Activated CD4-positive, alpha-beta T cell treated with anti-CD3 and anti-CD28 coated beads, Interleukin-2, Interleukin-6, amounts not matched to agents 100 ng/mL and 50 ng/mL, durations not matched to agents 16 hours and 8 hours (primary cell): Measurements from ENCODE around the gene ZBTB7C.
A peak's percentile ranks its signal among the peaks of the same experiment; 100 is the strongest.

Source experiments
- DNase-seq: peaks from one replicate; pipeline ENCODE4 v3.0.0-alpha.2; 2020

Gene ZBTB7C

GRCh38 chr18:48387300-48387699 lies 21.9 kb downstream of the ZBTB7C start:
- no peak for DNase-seq

GRCh38 chr18:48385596-48385995 lies 23.6 kb downstream of the ZBTB7C start:
- peak; percentile 4 for DNase-seq

GRCh38 chr18:48376934-48377333 lies 32.2 kb downstream of the ZBTB7C start:
- no peak for DNase-seq

GRCh38 chr18:48376406-48376805 lies 32.8 kb downstream of the ZBTB7C start:
- no peak for DNase-seq

- no peak for DNase-seq
These were observed 33.9 kb downstream of the ZBTB7C start for GRCh38 chr18:48375150-48375800.

DNA sequence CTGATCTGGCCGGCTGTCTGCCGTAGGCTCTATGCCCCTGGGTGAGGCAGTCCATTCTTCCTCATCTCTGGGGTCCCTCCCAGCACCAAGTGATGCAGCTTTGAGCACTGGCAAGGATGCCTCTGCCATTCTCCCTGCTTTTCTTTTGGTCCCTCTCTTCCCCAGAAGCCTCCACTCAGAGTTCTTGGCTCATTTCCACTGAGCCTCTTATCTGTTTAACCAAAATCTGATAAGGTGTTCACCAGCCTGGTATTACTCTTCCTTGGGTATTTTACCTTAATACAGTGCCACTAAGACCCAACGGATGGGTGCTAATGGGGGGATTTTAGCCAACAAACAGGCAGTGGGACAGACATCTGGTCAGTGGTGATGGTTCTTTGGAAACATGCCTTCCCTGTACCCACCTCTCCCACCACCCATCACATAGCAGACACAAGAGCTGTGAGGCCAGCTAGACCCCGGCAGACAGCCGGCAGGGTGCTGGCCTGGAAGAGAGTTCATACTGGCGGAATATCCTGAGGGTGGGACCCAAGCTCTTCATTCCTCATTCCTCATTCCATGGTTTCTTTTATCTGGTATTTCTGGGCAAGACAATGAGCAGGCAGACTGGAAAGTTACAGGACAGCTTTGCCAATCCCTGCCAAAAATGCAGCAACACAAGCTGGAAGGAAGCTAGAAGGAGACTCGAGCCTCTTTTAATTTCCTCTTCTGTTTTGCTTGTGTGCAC lies 34.6 kb downstream of the ZBTB7C start:
- no peak for DNase-seq

- no peak for DNase-seq
These were observed 37.2 kb downstream of the ZBTB7C start for GRCh38 chr18:48371854-48372602.

DNA sequence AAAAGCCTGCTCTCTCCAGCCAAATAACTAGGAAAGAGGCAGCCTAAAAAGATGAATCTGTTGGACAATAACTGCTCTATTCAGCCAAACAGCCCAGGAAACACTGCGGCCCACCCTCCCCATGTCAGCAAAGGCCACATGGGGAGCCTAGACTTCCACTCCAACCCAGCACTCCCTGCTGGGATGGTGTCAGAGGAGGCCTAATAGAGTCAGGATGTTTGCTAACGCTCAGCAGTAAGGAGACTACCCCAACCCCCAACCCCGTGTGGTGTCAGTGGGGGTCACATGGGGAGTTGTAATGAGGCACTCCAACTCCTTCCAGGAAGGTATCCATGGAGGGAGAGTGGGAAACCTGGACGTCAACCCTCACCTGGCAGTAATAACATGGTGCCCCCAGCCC lies 41.6 kb downstream of the ZBTB7C start:
- DNase-seq = no peak

GRCh38 chr18:48365965-48366364 lies 43.2 kb downstream of the ZBTB7C start:
- no peak for DNase-seq

DNA sequence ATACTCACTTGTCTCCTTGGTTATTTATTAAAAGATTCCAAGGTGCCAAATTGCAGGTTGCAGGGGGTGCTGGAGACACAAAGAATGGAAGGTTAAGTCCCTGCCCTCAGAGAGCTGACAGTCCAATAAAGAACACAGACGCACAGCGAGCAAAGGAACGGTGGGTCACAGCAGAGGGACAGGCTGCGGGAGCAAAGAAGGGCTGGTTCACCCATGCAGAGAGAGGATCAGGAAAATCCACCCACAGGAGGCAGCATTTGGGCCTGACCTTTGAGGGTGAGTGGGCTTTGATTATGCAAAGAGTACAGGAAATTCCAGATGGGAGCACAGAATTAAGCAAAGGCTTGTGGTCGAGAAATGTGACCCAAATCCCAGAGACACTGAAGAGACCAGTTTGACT lies 45.0 kb downstream of the ZBTB7C start:
- DNase-seq = no peak

- DNase-seq = no peak
These were observed 46.0 kb downstream of the ZBTB7C start for GRCh38 chr18:48363175-48363574.

DNA sequence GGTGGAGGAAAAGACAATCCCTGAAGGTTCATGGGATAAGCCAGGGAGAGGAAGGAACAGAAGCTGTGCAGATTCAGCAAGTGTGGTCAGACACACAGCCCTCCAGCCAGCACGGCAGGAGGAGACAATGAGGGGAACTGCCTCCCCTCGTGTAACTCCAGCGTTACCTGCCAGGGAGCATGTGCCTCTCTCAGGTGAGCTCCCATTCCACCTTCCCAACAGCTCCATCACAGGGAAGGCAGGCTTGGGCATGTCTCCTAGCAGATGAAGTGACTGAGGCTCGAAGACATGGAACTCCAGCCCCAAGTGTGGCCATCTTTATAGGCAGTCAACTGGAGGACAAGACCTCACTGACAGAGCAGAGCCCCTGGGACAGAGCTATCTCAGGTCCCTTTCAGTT lies 47.4 kb downstream of the ZBTB7C start:
- DNase-seq = no peak

GRCh38 chr18:48360376-48361021 lies 48.7 kb downstream of the ZBTB7C start:
- no peak for DNase-seq

- no peak for DNase-seq
These were observed 49.6 kb downstream of the ZBTB7C start for GRCh38 chr18:48359626-48360025.

DNA sequence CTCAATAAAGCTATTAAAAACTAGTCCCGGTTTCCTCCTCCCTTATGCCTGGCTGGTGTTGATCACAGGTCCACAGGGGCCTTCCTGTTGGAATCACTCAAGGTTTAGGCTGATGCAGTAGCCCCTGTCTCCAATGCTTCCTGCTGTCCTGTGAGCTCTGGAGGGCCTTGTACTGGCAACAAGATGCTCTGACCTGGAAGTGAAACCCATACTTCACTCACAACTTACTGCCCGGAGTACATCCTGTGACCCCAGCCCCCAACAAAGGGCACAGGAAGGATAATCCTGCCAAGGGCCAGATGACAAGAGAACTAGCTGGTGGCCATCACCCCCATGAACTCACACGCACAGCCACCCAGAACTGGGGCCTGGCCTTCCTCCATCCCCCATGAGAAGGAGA lies 50.3 kb downstream of the ZBTB7C start:
- no peak for DNase-seq

DNA sequence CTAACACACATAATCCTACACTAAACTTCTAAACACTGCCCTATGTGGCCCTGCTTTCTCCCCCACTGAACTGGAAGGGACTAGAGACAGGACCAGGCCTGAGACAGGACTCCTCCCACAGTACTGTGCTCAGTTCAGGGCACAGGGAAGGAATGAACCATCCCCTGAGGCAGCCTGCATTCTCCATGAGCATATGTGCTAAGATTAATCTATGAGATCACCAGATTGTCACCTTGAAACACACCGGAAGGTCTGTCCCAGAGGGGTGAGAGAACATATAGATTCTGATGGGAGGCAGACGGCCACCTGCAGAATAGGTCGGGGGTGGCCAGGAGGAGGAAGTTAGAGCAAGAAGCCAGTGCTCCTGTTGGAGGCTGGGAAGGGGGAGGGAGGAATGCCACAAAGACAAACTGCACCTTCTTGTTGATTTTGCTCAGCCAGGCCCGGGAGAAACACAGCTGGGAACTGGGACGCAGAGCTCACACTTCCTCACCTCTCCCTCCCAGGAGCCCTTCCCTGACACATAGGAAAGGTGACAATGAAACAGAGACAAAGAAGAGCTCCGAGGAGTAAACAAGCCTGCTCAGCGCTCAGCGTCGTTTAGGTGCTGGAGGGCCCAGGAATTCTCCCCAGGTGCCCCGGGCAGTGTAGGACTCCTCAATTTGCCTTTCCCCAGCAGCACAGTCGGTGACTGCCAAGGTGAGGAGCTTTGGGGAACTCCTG lies 52.1 kb downstream of the ZBTB7C start:
- no peak for DNase-seq

DNA sequence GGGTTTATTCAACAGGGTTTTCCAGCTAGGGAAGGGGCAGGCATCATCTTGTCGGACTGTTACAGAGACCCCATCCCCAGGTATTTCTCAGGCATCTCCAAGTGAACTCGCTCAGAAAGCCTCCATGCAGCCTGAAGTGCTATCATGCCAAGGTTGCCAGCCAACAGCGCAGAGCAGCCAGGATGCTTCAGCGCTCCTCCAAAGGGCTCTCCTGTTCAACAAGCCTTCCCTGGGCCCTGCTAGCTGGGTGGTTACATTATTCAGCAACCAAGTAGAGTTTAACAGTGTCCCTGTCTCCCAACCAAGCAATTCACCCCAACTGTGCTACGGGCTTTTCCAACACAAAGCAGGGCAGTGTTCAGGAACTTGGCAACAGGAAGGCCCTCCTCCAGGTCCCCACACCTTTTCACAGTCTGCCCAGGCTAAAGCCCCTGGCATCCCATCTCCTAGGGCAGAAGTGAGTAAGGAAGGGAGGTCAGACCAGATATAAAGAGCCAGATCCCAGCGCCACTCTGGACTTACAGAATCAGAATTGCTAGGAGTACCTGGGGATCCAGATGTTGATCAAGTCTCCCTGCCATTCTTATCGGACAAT lies 52.9 kb downstream of the ZBTB7C start:
- DNase-seq = no peak

GRCh38 chr18:48355276-48356115 lies 53.7 kb downstream of the ZBTB7C start:
- no peak for DNase-seq

GRCh38 chr18:48354746-48355260 lies 54.4 kb downstream of the ZBTB7C start:
- DNase-seq = no peak

- DNase-seq = no peak
These were observed 57.0 kb downstream of the ZBTB7C start for GRCh38 chr18:48352051-48352755.
